ENCODE results near the gene NFE2L3. TPM values are rescaled to one million over a fixed set of nuclear protein-coding genes. Genes with fewer than 3 reads are reported as not detected.

NFE2L3 gene
- total and polyA plus RNA-seq, 2 of the 8 experiments (the other 6 are each of a cell fraction or from before 2014, with no cell fraction given), result 64.9 to 76.5 TPM

DNA sequence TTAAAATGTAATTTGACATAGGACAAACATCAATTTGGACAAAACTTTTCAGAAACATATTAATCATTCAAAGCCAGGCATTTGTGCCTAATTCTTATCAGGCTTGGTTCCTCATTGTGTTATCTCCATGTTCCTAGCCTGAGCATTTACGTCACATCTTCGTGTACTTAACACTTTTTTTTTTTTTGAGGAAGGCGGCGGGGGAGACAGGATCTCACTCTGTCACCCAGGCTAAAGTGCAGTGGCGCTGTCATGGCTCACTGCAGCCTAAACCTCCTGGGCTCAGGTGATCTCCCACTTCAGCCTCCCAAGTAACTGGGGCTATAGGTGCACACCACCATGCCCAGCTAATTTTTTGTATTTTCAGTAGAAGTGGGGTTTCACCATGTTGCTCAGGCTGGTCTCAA is 28.8 kb downstream of the NFE2L3 start (continued):
- TF ChIP-seq CHD7 (IDR thresholded peaks at IDR 0.05; ENCODE audit: insufficient replicate concordance, low read length) (no peak), YY1 (IDR thresholded peaks at IDR 0.05; ENCODE audit: low read depth, low read length) (no peak), FOSL1 (IDR thresholded peaks at IDR 0.05; ENCODE audit: insufficient read depth, low read depth, low read length) (no peak), MAX (IDR thresholded peaks at IDR 0.05) (no peak), POLR2AphosphoS5 (IDR thresholded peaks at IDR 0.05; ENCODE audit: low read depth, low read length) (no peak), CTCF (IDR thresholded peaks at IDR 0.05; ENCODE audit: control extremely low read depth in 1 of 3, insufficient read depth in 1 of 3, low read depth in 1 of 3, low read length in 3 of 3) (no peak), SIRT6 (IDR thresholded peaks at IDR 0.05; ENCODE audit: low read length) (no peak), ZNF274 (IDR thresholded peaks at IDR 0.05; ENCODE audit: borderline replicate concordance, extremely low read depth, low read length) (no peak)
- TF ChIP-seq, protein P1, sequence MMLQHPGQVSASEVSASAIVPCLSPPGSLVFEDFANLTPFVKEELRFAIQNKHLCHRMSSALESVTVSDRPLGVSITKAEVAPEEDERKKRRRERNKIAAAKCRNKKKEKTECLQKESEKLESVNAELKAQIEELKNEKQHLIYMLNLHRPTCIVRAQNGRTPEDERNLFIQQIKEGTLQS (IDR thresholded peaks at IDR 0.05; ENCODE audit: insufficient read depth, low read depth, low read length), result no peak
